Measurements from ENCODE around the gene GC. TPM values are rescaled to one million over a fixed set of nuclear protein-coding genes. Genes with fewer than 3 reads are reported as not detected.

Gene GC, protein sequence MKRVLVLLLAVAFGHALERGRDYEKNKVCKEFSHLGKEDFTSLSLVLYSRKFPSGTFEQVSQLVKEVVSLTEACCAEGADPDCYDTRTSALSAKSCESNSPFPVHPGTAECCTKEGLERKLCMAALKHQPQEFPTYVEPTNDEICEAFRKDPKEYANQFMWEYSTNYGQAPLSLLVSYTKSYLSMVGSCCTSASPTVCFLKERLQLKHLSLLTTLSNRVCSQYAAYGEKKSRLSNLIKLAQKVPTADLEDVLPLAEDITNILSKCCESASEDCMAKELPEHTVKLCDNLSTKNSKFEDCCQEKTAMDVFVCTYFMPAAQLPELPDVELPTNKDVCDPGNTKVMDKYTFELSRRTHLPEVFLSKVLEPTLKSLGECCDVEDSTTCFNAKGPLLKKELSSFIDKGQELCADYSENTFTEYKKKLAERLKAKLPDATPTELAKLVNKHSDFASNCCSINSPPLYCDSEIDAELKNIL
- not detected in 5 replicates for total RNA-seq (2022; extraction: Qiagen RNA extraction)

GRCh38 chr4:71783972-71784371 is at the start of gene GC:
Gene GC (minus strand): TSS chr4:71784079. CDS start chr4:71784018, 61 bp downstream.

Other genes with a start within 250 kb of the GC start
- not detected in 5 replicates for gene NPFFR2, start 247.9 kb upstream of the GC start, total RNA-seq (2022; extraction: Qiagen RNA extraction)